ENCODE results near the gene TBC1D22A.

Gene TBC1D22A

DNA sequence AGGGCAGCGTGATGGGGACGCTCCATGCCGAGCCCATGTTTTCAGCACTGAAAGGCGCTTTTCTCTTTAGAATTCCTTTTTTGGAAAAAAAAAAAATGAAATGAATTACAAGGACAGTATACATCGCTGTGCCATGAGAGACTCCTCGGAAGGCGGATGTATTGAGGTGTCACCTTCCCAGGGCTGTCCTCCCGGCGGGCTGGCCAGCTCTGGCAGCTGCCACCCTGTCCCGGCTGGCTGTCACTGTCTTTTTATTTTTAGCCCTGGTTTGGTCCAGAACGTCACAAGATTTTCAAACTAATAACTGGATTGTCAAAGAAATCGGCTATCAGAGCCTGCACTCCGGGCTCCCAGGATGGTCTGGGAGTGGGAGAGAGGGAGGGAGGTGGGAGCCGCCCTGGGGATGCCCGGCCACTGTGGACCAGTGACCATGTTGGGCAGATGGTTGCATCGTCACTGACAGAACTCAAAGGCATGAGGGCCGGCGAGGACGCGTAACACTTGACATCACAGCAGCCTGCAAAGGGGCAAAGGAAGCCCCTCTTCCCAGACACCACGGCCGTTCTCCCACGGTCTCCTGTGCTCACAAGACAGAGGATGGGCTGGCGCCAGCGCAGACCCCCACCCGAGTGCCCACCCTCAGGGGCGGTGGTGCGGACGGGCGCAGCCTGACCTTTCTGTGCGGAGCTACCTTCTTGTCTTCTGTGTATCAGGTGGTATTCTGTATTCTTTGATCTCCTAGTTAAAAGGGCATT, 392.9 kb downstream of the TBC1D22A start:
- Histone ChIP-seq H3K9me3 (ENCODE audit: control insufficient read depth, low read length) (no peaks in the 10 kb centered on the region), H3K4me3 (ENCODE audit: insufficient read depth, low read depth, low read length, poor library complexity, severe bottlenecking) (no peak overlapping the region), H3K4me1 (ENCODE audit: control insufficient read depth, insufficient read depth, low read length, poor library complexity, severe bottlenecking) (no peaks in the 10 kb centered on the region), H3K27ac (ENCODE audit: insufficient read depth, low read length, poor library complexity, severe bottlenecking) (no peak overlapping the region), H3K27me3 (replicated peaks; ENCODE audit: control insufficient read depth, insufficient read depth, low read length, poor library complexity, severe bottlenecking) (no peaks in the 10 kb centered on the region), H3K36me3 (ENCODE audit: control insufficient read depth, insufficient read depth, low read length) (peaks cover 3% of the 10 kb centered on the region)
- no peak for DNase-seq

DNA sequence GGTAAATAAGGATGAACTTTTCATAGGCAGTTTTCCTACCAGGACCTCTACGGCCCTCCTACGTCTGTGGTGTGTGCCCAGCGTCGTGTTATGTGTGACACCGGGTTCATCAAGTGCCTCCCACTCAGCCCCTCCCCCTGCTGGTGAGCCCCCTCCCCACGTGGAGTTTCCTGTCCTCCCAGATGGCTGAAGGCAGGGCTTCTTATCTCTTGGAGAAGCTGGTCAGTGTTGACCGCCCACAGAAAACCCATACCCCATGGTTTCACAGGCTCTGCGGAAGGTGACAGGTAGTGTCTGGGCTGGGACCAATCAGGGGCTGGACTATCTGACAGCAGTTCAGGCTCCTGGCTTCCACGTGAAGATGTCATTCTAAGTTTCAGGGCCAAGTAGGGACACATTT, 393.5 kb downstream of the TBC1D22A start:
- H3K27me3 ChIP-seq (replicated peaks; ENCODE audit: control insufficient read depth, insufficient read depth, low read length, poor library complexity, severe bottlenecking): no peaks in the 10 kb centered on the region
- DNase-seq: no peak

DNA sequence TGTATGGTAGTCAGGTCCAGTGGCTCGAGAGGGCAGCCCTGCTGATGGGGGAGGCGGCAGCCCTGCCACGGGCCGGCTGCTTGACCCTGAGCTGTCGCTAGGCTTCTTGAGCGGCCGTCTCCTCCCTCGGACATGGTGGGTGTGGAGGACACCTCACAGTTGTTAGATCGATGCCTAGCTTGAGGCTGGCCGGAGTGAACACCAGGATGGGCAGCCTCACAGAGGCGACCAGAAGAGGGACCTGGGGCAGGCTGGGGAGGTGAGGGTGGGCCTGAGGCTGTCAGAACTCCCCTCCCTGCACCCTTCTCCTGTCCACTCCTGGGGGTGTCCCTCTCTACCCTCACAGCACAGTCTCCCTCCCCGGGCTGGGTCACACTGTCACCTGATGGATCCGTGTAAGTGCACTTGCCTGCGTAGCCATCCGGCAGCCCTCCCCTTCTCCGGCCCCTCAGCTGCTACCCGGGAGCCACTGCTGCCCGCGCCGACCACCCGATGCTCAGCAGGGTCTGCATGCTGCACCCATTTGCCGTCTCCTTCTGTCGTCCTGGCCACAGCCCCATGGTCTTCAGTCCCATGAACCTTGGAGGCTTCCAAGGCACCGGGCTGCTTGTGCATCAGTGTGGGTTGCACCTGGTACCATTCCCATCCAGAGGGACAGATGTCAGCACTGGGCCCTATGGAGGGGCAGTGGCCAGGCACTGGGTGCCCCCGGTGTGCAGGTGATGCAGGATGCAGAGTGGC, 394.1 kb downstream of the TBC1D22A start:
- no peak for DNase-seq
- no peak overlapping the region for H3K4me3 ChIP-seq (ENCODE audit: insufficient read depth, low read depth, low read length, poor library complexity, severe bottlenecking)
- H3K4me1 ChIP-seq (ENCODE audit: control insufficient read depth, insufficient read depth, low read length, poor library complexity, severe bottlenecking): no peaks in the 10 kb centered on the region

More for the DNA sequence above, 393.5 kb downstream of the TBC1D22A start:
- Histone ChIP-seq H3K27ac (ENCODE audit: insufficient read depth, low read length, poor library complexity, severe bottlenecking) (no peak overlapping the region), H3K9me3 (ENCODE audit: control insufficient read depth, low read length) (no peaks in the 10 kb centered on the region), H3K4me1 (ENCODE audit: control insufficient read depth, insufficient read depth, low read length, poor library complexity, severe bottlenecking) (no peaks in the 10 kb centered on the region), H3K4me3 (ENCODE audit: insufficient read depth, low read depth, low read length, poor library complexity, severe bottlenecking) (no peak overlapping the region), H3K36me3 (ENCODE audit: control insufficient read depth, insufficient read depth, low read length) (peaks cover 3% of the 10 kb centered on the region)

DNA sequence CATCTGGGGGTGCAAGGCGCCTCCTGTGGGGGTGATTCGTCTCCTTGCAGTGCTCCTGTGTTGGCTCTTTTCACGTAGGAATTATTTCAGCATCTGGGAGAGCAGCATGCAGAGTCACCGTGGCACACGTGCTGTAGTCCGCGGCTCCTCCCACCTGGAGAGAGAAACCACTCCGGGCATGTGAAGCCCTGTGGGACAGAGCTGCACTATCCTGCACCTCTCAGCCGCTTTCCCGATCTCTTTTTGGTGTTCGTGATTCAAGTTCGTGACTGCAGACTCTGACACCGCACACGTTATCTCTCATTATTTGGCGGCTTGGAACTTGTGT, 394.6 kb downstream of the TBC1D22A start:
- no peak overlapping the region for H3K27ac ChIP-seq (ENCODE audit: insufficient read depth, low read length, poor library complexity, severe bottlenecking)
- H3K36me3 ChIP-seq (ENCODE audit: control insufficient read depth, insufficient read depth, low read length): peaks cover 3% of the 10 kb centered on the region
- no peak for DNase-seq
- no peak overlapping the region for H3K4me3 ChIP-seq (ENCODE audit: insufficient read depth, low read depth, low read length, poor library complexity, severe bottlenecking)
- H3K4me1 ChIP-seq (ENCODE audit: control insufficient read depth, insufficient read depth, low read length, poor library complexity, severe bottlenecking): no peaks in the 10 kb centered on the region
- H3K27me3 ChIP-seq (replicated peaks; ENCODE audit: control insufficient read depth, insufficient read depth, low read length, poor library complexity, severe bottlenecking): no peaks in the 10 kb centered on the region
- no peaks in the 10 kb centered on the region for H3K9me3 ChIP-seq (ENCODE audit: control insufficient read depth, low read length)

More for the DNA sequence above, 394.1 kb downstream of the TBC1D22A start:
- Histone ChIP-seq H3K36me3 (ENCODE audit: control insufficient read depth, insufficient read depth, low read length) (peaks cover 3% of the 10 kb centered on the region), H3K9me3 (ENCODE audit: control insufficient read depth, low read length) (no peaks in the 10 kb centered on the region), H3K27ac (ENCODE audit: insufficient read depth, low read length, poor library complexity, severe bottlenecking) (no peak overlapping the region), H3K27me3 (replicated peaks; ENCODE audit: control insufficient read depth, insufficient read depth, low read length, poor library complexity, severe bottlenecking) (no peaks in the 10 kb centered on the region)

DNA sequence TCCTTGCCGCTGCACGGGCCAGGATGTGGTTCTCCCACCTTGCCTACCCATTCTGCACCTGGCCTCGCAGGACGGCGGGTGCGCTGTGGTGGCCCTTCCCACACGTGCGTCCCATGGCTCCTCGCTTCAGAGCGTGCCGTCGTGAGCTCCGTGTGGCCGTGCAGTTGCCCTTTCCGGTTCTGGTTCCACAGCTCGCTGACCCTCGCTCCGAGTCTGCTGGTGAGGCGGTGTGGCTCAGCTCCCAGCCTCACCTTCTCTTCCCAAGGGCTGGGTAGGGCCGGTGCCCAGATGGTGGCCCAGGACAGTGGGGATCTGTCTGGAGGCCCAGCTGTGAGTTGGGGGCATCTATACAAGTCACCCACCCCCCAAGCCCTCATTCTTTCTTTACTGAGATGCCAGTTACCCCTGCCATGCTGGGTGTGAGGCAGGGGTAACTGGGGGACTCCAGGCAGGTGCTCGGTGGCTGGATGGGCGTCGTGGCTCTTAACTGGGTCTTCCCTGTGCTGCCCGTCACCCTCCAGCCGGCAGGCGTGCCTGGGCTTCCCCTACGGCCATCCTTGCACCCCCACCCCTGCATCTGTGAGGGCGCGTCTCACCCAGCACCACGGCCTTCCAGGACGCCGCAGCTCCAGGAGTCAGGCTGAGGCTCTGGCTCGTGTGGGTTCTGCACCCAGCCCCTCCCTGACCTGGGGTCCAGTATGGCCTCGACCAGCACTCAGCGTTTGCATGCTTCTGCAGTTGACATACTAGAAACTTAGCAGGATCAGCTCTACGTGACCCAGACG, 395.2 kb downstream of the TBC1D22A start:
- no peak for DNase-seq
- Histone ChIP-seq H3K4me3 (ENCODE audit: insufficient read depth, low read depth, low read length, poor library complexity, severe bottlenecking) (no peak overlapping the region), H3K27ac (ENCODE audit: insufficient read depth, low read length, poor library complexity, severe bottlenecking) (no peak overlapping the region), H3K4me1 (ENCODE audit: control insufficient read depth, insufficient read depth, low read length, poor library complexity, severe bottlenecking) (no peaks in the 10 kb centered on the region), H3K9me3 (ENCODE audit: control insufficient read depth, low read length) (no peaks in the 10 kb centered on the region), H3K27me3 (replicated peaks; ENCODE audit: control insufficient read depth, insufficient read depth, low read length, poor library complexity, severe bottlenecking) (no peaks in the 10 kb centered on the region), H3K36me3 (ENCODE audit: control insufficient read depth, insufficient read depth, low read length) (peaks cover 3% of the 10 kb centered on the region)

DNA sequence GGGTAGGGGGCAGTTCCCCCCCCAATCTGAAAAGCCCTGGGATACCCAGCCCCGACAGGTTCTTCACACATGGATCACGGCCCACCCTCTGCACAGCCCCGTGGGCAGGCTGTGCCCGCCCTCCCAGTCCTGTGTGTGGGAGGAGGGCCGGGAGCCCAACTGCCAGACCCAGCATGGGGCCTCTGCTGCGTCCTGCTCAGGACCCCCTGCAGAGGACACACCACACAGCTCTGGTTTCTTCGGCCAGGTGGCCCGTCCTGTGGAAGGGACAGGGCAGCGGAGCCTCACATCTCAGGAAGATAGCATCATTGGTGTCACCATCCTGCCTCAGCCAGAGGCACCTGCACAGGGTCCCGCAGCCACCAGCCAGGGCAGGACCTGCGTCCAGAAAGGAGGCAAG, 396.0 kb downstream of the TBC1D22A start:
- Histone ChIP-seq H3K27ac (ENCODE audit: insufficient read depth, low read length, poor library complexity, severe bottlenecking) (no peak overlapping the region), H3K9me3 (ENCODE audit: control insufficient read depth, low read length) (no peaks in the 10 kb centered on the region), H3K27me3 (replicated peaks; ENCODE audit: control insufficient read depth, insufficient read depth, low read length, poor library complexity, severe bottlenecking) (no peaks in the 10 kb centered on the region), H3K4me1 (ENCODE audit: control insufficient read depth, insufficient read depth, low read length, poor library complexity, severe bottlenecking) (no peaks in the 10 kb centered on the region), H3K4me3 (ENCODE audit: insufficient read depth, low read depth, low read length, poor library complexity, severe bottlenecking) (no peak overlapping the region), H3K36me3 (ENCODE audit: control insufficient read depth, insufficient read depth, low read length) (peaks cover 3% of the 10 kb centered on the region)
- DNase-seq: no peak

DNA sequence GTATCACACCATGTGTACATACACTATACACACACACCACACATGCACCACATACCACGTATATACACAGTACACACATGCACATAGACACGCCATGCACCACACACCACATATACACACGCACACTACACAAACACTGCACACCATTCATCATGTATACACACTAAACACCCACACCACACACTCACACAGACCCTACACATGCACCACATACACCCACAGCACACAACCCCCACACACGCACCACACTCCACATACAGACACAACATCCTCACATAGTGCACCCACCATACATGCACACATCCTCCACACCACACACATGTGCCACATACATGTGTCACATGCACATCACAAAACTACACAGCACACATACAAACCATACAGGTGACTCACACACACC, 397.1 kb downstream of the TBC1D22A start:
- no peak overlapping the region for H3K4me3 ChIP-seq (ENCODE audit: insufficient read depth, low read depth, low read length, poor library complexity, severe bottlenecking)
- H3K36me3 ChIP-seq (ENCODE audit: control insufficient read depth, insufficient read depth, low read length): peaks cover 7% of the 10 kb centered on the region
- DNase-seq: no peak
- H3K4me1 ChIP-seq (ENCODE audit: control insufficient read depth, insufficient read depth, low read length, poor library complexity, severe bottlenecking): no peaks in the 10 kb centered on the region
- no peak overlapping the region for H3K27ac ChIP-seq (ENCODE audit: insufficient read depth, low read length, poor library complexity, severe bottlenecking)
- H3K9me3 ChIP-seq (ENCODE audit: control insufficient read depth, low read length): no peaks in the 10 kb centered on the region
- no peaks in the 10 kb centered on the region for H3K27me3 ChIP-seq (replicated peaks; ENCODE audit: control insufficient read depth, insufficient read depth, low read length, poor library complexity, severe bottlenecking)

DNA sequence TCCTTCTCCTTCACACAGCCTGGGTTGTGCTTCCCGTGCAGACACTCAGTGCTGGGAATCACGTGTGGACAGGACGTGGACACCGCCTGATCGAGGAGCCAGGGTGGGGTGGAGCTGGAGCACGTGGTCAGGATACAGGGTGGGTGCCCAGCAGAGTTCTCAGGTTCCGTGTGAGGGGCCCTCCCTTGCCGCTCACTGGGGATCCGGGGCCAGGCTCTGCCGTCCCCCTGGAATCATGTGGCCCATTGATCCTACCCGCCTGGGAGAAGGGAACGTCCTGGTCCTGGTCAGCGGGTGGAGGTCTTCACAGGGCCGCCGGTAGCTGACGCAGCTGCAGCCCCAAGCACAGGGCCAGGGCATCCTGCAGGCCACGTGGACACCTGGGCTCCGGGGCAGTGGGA, 397.7 kb downstream of the TBC1D22A start:
- no peaks in the 10 kb centered on the region for H3K9me3 ChIP-seq (ENCODE audit: control insufficient read depth, low read length)
- H3K4me1 ChIP-seq (ENCODE audit: control insufficient read depth, insufficient read depth, low read length, poor library complexity, severe bottlenecking): no peaks in the 10 kb centered on the region
- DNase-seq: no peak
- peaks cover 10% of the 10 kb centered on the region for H3K36me3 ChIP-seq (ENCODE audit: control insufficient read depth, insufficient read depth, low read length)
- no peaks in the 10 kb centered on the region for H3K27me3 ChIP-seq (replicated peaks; ENCODE audit: control insufficient read depth, insufficient read depth, low read length, poor library complexity, severe bottlenecking)
- H3K4me3 ChIP-seq (ENCODE audit: insufficient read depth, low read depth, low read length, poor library complexity, severe bottlenecking): no peak overlapping the region
- H3K27ac ChIP-seq (ENCODE audit: insufficient read depth, low read length, poor library complexity, severe bottlenecking): no peak overlapping the region

DNA sequence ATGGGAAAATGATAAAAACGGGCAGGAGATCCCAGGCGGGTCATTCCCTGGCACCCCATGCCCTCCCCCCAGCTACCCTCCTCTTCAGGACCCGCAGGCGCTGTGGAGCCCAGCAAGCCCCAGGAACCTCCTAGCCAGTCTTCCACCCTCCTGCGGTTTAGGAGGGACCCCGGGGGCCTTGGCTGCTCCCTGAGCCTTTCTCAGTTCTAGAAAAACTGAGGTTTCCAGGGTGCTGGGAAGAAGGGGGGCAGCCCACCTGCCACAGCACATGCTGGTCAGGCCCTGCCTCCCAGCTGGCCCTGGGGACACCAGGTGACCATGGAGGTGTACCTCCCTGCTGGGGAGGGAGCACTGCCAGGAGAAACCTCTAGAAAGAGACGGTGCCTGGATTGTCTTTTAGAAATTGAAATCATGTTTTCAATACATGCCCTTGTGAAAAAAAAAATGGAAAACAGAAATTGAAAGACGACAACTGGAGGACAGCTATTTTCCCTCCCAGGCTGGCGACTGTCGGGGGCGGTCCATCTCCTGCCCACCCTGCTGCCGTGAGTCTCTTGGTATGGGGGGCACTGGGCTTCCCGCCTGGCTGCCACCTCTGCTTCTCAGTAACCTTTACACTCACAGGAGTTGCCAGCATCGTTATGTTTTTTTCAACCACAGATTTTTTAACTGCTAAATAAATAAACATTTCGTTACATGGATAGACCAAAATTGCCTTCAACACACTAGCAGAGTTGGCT, 398.5 kb downstream of the TBC1D22A start:
- H3K36me3 ChIP-seq (ENCODE audit: control insufficient read depth, insufficient read depth, low read length): peaks cover 10% of the 10 kb centered on the region
- DNase-seq: no peak
- no peaks in the 10 kb centered on the region for H3K27me3 ChIP-seq (replicated peaks; ENCODE audit: control insufficient read depth, insufficient read depth, low read length, poor library complexity, severe bottlenecking)
- H3K27ac ChIP-seq (ENCODE audit: insufficient read depth, low read length, poor library complexity, severe bottlenecking): no peak overlapping the region
- H3K9me3 ChIP-seq (ENCODE audit: control insufficient read depth, low read length): no peaks in the 10 kb centered on the region
- H3K4me3 ChIP-seq (ENCODE audit: insufficient read depth, low read depth, low read length, poor library complexity, severe bottlenecking): no peak overlapping the region
- no peaks in the 10 kb centered on the region for H3K4me1 ChIP-seq (ENCODE audit: control insufficient read depth, insufficient read depth, low read length, poor library complexity, severe bottlenecking)

All from effector memory CD4-positive, alpha-beta T cell (primary cell).